H9 (cell line): ENCODE measurements around the gene HMGN4. TPM values are rescaled to one million over a fixed set of nuclear protein-coding genes. Genes with fewer than 3 reads are reported as not detected.

Experiments used
- DNase-seq: peaks from one replicate; pipeline ENCODE4 v3.0.0-alpha.2; 2017
- H2AFZ ChIP-seq: one replicate; pipeline ENCODE4 v1.6.1; 2013; ENCODE audit warnings: mild to moderate bottlenecking, low read length, control low read depth, moderate library complexity
- H2AK5ac ChIP-seq: 2 replicates; pipeline ENCODE4 v1.6.1; 2013; ENCODE audit warnings: low read length, control low read depth, mixed read lengths; ENCODE audit not compliant: insufficient read length
- H2BK120ac ChIP-seq: one replicate; pipeline ENCODE4 v1.6.1; 2013; ENCODE audit warnings: low read depth, mild to moderate bottlenecking, low read length, control low read depth, inconsistent platforms; ENCODE audit not compliant: poor library complexity, severe bottlenecking
- H2BK12ac ChIP-seq: 2 replicates; pipeline ENCODE4 v1.6.1; 2013; ENCODE audit warnings: low read length, control low read depth, mixed read lengths, low read depth; ENCODE audit not compliant: insufficient read length
- H2BK15ac ChIP-seq: 2 replicates; pipeline ENCODE4 v1.6.1; 2013; ENCODE audit warnings: low read depth, low read length, control low read depth
- H2BK20ac ChIP-seq: one replicate; pipeline ENCODE4 v1.6.1; 2013; ENCODE audit warnings: low read depth, mild to moderate bottlenecking, low read length, control low read depth, inconsistent platforms; ENCODE audit not compliant: poor library complexity, severe bottlenecking
- H2BK5ac ChIP-seq: 2 replicates; pipeline ENCODE4 v1.6.1; 2013; ENCODE audit warnings: low read length, control low read depth, mixed read lengths; ENCODE audit not compliant: insufficient read length
- H3K14ac ChIP-seq: 2 replicates; pipeline ENCODE4 v1.6.1; 2013; ENCODE audit warnings: low read length, control low read depth; ENCODE audit not compliant: insufficient read depth
- H3K18ac ChIP-seq: 2 replicates; pipeline ENCODE4 v1.6.1; 2013; ENCODE audit warnings: low read depth, mild to moderate bottlenecking, mixed read lengths, low read length, control low read depth; ENCODE audit not compliant: insufficient read length
- H3K23ac ChIP-seq: 2 replicates; pipeline ENCODE4 v1.6.1; 2013; ENCODE audit warnings: low read length, control low read depth, mixed read lengths, low read depth; ENCODE audit not compliant: insufficient read length
- H3K23me2 ChIP-seq: 2 replicates; pipeline ENCODE4 v1.6.1; 2013; ENCODE audit warnings: low read depth, mild to moderate bottlenecking, mixed read lengths, low read length, control low read depth; ENCODE audit not compliant: insufficient read length, poor library complexity, severe bottlenecking
- H3K27ac ChIP-seq: 2 replicates; pipeline ENCODE4 v1.5.1; 2013; ENCODE audit warnings: low read length, control low read depth, mixed read lengths, low read depth; ENCODE audit not compliant: insufficient read length
- H3K27me3 ChIP-seq: 2 replicates; pipeline ENCODE4 v1.6.1; 2013; ENCODE audit warnings: low read length, control low read depth, inconsistent platforms; ENCODE audit not compliant: insufficient read depth
- H3K4ac ChIP-seq: 2 replicates; pipeline ENCODE4 v1.6.1; 2013; ENCODE audit warnings: low read depth, mild to moderate bottlenecking, control low read depth, inconsistent platforms, low read length, moderate library complexity
- H3K4me1 ChIP-seq: 2 replicates; pipeline ENCODE4 v1.6.1; 2013; ENCODE audit warnings: low read length, control low read depth, inconsistent platforms; ENCODE audit not compliant: insufficient read depth
- H3K4me2 ChIP-seq: 2 replicates; pipeline ENCODE4 v1.6.1; 2013; ENCODE audit warnings: low read length, control low read depth, mixed read lengths; ENCODE audit not compliant: insufficient read length, insufficient read depth
- H3K56ac ChIP-seq: 2 replicates; pipeline ENCODE4 v1.6.1; 2013; ENCODE audit warnings: low read depth, mild to moderate bottlenecking, mixed read lengths, low read length, control low read depth; ENCODE audit not compliant: insufficient read length
- H3K79me1 ChIP-seq: 2 replicates; pipeline ENCODE4 v1.6.1; 2013; ENCODE audit warnings: low read depth, mild to moderate bottlenecking, moderate library complexity, low read length, control low read depth, inconsistent platforms; ENCODE audit not compliant: insufficient read depth, poor library complexity, severe bottlenecking
- H3K79me2 ChIP-seq: 2 replicates; pipeline ENCODE4 v1.6.1; 2013; ENCODE audit warnings: low read length, control low read depth, inconsistent platforms; ENCODE audit not compliant: insufficient read depth
- H3K9ac ChIP-seq: 2 replicates; pipeline ENCODE4 v1.6.1; 2013; ENCODE audit warnings: low read length, control low read depth, mixed read lengths; ENCODE audit not compliant: insufficient read length; ENCODE audit errors: extremely low read depth
- H3K9me3 ChIP-seq: one replicate; pipeline ENCODE4 v1.6.1; 2013; ENCODE audit warnings: low read depth, low read length, inconsistent platforms; ENCODE audit not compliant: control insufficient read depth
- H3T11ph ChIP-seq: one replicate; pipeline ENCODE4 v1.6.1; 2013; ENCODE audit warnings: mild to moderate bottlenecking, low read length, control low read depth, inconsistent platforms
- H4K20me1 ChIP-seq: one replicate; pipeline ENCODE4 v1.6.1; 2013; ENCODE audit not compliant: control insufficient read depth, insufficient read length, insufficient read depth
- H4K5ac ChIP-seq: 2 replicates; pipeline ENCODE4 v1.6.1; 2013; ENCODE audit warnings: low read depth, mild to moderate bottlenecking, mixed read lengths, low read length, control low read depth; ENCODE audit not compliant: insufficient read length
- H4K8ac ChIP-seq: replicated peaks from 2 replicates; pipeline ENCODE4 v1.6.1; 2013; ENCODE audit warnings: low read length, control low read depth, mixed read lengths, low read depth; ENCODE audit not compliant: insufficient read length
- H4K91ac ChIP-seq: 2 replicates; pipeline ENCODE4 v1.6.1; 2013; ENCODE audit warnings: low read depth, mild to moderate bottlenecking, moderate library complexity, mixed read lengths, low read length, control low read depth; ENCODE audit not compliant: insufficient read length
- H3K27ac Mint-ChIP-seq, 3 experiments: 2 replicates in 2 of 3; 3 replicates in 1 of 3; pipeline ENCODE4 v1.8.0; 2020 to 2021; ENCODE audit warnings: mixed read lengths in 3 of 3, mild to moderate bottlenecking in 1 of 3, moderate library complexity in 1 of 3
- H3K27me3 Mint-ChIP-seq: 2 replicates; pipeline ENCODE4 v1.8.0; 2021; ENCODE audit warnings: low read depth, mild to moderate bottlenecking, moderate library complexity, mixed read lengths
- H3K36me3 Mint-ChIP-seq, 3 experiments: 2 replicates in 2 of 3; 3 replicates in 1 of 3; pipeline ENCODE4 v1.8.0; 2020 to 2021; ENCODE audit warnings: low read depth in 3 of 3, mixed read lengths in 3 of 3; ENCODE audit not compliant: insufficient read depth in 1 of 3
- H3K4me1 Mint-ChIP-seq, 2 experiments: 2 replicates each; pipeline ENCODE4 v1.8.0; 2020; ENCODE audit warnings: mixed read lengths in 2 of 2
- H3K4me3 Mint-ChIP-seq, 2 experiments: 2 replicates in 1 of 2; 3 replicates in 1 of 2; pipeline ENCODE4 v1.8.0; 2020 to 2021; ENCODE audit warnings: mild to moderate bottlenecking in 2 of 2, mixed read lengths in 2 of 2, moderate library complexity in 1 of 2
- H3K9me3 Mint-ChIP-seq, 2 experiments: 2 replicates in 1 of 2; 3 replicates in 1 of 2; pipeline ENCODE4 v1.8.0; 2020; ENCODE audit warnings: mild to moderate bottlenecking in 2 of 2, mixed read lengths in 2 of 2, moderate library complexity in 1 of 2
- WGBS: extraction: QIAGEN DNeasy Blood & Tissue Kit; methylation state at CpG from one replicate; pipeline ENCODE4 v1.1.7; 2013; ENCODE audit warnings: missing lambda C conversion rate, low lambda C conversion rate, mixed read lengths; ENCODE audit not compliant: insufficient read length; ENCODE audit errors: extremely low coverage; 5-methylcytosine and 5-hydroxymethylcytosine counted together
- total RNA-seq: library from RNA; stranded (reverse); gene quantifications from 2 replicates; pipeline ENCODE4 v1.2.1, GENCODE V29; 2021
- TF ChIP-seq, protein P1 (sequence below): fragments of 200-600 bp; sonication (generic); conservative IDR thresholded peaks from 3 replicates; pipeline ENCODE4 v1.8.0; 2021; ENCODE audit warnings: antibody characterized with exemption, mild to moderate bottlenecking

The HMGN4 gene
- total RNA-seq, 1 experiment from 2014 or later = 50.4 TPM

DNA sequence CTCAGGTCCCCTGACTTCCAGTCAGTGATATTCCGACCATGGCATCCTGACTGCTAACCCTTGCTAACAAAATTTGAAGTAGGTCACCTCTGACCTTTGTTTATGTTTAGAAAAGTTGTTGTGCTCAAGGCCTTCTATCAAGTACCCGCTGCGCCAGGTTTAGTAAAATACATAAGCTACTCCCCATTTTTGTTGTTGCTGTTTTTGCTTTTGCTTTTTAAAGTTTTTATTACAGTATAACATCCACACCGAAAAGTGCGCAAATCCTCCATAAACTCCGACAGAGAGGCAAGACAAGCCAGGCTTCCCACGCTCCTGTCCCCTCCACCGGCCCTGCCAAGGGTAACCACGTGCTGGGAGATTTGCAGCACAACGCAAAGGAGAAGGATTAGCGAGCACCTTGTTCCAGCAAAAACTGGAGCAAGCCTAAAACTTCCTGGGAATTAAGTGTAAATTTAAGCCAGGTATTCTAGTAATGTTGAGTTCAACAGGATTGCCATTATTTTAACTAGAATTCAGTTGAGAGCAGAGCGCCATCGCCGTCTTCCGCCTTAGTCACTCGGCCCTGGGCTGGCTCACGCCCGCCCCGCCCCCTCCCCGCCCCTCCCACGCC, 17.8 kb upstream of the HMGN4 start:
- Histone ChIP-seq H3K4me2 (peak overlapping the region; percentile 91), H3K27me3 (no peaks in the 10 kb centered on the region), H3K56ac (no peak overlapping the region), H3K27ac (peak overlapping the region; percentile 85), H4K91ac (no peak overlapping the region), H2BK120ac (no peak overlapping the region), H3K79me2 (no peaks in the 10 kb centered on the region), H2BK5ac (peak overlapping the region; percentile 82), H3K23ac (no peak overlapping the region), H4K5ac (peak overlapping the region; percentile 59), H4K8ac (no peak overlapping the region), H2AFZ (no peak overlapping the region), H4K20me1 (no peaks in the 10 kb centered on the region), H3K9me3 (no peaks in the 10 kb centered on the region), H3K4me1 (no peaks in the 10 kb centered on the region), H3K9ac (peak overlapping the region; percentile 87), H3T11ph (no peak overlapping the region), H3K14ac (peak overlapping the region; percentile 83; the same call in 1 of the 2 replicates), H2BK15ac (no peak overlapping the region), H3K18ac (peak overlapping the region; percentile 79), H2BK12ac (peak overlapping the region; percentile 36), H3K79me1 (no peaks in the 10 kb centered on the region), H2AK5ac (no peak overlapping the region), H2BK20ac (no peak overlapping the region), H3K4ac (no peak overlapping the region), H3K23me2 (peaks cover 5% of the 10 kb centered on the region)
- peak overlapping the region; percentile 82 to 85 for H3K4me3 Mint-ChIP-seq
- H3K27me3 Mint-ChIP-seq = peaks cover 2% of the 10 kb centered on the region
- WGBS = no CpG with 5 or more reads among the region's 21 CpGs
- H3K9me3 Mint-ChIP-seq = no peaks in the 10 kb centered on the region; a peak in 1 of 5 replicates
- H3K36me3 Mint-ChIP-seq = no peaks in the 10 kb centered on the region; a peak in 1 of 7 replicates
- peak overlapping the region; percentile 91 to 95 (median 95) for H3K27ac Mint-ChIP-seq
- H3K4me1 Mint-ChIP-seq = peaks cover 24 to 25% of the 10 kb centered on the region in 2 experiments
- TF ChIP-seq, protein P1, sequence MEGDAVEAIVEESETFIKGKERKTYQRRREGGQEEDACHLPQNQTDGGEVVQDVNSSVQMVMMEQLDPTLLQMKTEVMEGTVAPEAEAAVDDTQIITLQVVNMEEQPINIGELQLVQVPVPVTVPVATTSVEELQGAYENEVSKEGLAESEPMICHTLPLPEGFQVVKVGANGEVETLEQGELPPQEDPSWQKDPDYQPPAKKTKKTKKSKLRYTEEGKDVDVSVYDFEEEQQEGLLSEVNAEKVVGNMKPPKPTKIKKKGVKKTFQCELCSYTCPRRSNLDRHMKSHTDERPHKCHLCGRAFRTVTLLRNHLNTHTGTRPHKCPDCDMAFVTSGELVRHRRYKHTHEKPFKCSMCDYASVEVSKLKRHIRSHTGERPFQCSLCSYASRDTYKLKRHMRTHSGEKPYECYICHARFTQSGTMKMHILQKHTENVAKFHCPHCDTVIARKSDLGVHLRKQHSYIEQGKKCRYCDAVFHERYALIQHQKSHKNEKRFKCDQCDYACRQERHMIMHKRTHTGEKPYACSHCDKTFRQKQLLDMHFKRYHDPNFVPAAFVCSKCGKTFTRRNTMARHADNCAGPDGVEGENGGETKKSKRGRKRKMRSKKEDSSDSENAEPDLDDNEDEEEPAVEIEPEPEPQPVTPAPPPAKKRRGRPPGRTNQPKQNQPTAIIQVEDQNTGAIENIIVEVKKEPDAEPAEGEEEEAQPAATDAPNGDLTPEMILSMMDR = no peak
- DNase-seq = no peak
